Measurements from ENCODE around the gene CDH16.

Gene CDH16

DNA sequence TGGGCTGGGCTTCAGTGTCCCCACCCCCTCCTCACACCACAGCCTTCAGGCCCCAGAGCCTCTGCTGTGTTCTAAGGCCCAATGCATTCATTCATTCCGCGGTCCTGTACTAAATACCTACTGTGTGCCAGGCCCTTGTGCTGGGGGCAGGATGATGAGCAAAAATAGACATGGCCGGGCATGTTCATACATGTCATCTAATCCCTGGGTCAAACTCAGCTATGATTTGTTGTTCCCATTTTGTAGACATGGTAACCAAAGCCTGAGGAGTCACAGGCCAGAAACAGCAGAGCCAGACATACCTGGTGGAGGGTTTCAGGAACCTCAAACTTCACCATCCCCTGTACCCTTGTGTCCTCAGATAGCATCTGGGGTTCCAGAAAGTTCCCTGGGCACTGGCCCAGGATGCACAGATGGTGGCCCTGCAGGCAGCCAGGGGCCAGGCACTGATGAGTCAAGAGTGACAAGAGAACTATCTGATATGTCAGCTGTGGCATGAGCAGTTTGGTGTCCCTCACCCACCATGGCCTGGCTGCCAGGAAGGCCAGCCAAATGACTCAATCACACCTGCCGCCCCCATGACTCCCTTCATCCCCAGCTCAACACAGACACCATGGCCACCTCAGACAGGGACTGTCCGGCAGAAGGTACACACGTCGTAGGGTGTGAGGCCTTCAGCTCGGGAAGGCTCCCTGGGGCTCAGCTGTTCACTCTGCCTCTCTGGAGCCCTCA, 9.4 kb upstream of the CDH16 start:
- DNase-seq, result no peak

GRCh38 chr16:66926961-66927436, 8.3 kb upstream of the CDH16 start:
- DNase-seq, result no peak

DNA sequence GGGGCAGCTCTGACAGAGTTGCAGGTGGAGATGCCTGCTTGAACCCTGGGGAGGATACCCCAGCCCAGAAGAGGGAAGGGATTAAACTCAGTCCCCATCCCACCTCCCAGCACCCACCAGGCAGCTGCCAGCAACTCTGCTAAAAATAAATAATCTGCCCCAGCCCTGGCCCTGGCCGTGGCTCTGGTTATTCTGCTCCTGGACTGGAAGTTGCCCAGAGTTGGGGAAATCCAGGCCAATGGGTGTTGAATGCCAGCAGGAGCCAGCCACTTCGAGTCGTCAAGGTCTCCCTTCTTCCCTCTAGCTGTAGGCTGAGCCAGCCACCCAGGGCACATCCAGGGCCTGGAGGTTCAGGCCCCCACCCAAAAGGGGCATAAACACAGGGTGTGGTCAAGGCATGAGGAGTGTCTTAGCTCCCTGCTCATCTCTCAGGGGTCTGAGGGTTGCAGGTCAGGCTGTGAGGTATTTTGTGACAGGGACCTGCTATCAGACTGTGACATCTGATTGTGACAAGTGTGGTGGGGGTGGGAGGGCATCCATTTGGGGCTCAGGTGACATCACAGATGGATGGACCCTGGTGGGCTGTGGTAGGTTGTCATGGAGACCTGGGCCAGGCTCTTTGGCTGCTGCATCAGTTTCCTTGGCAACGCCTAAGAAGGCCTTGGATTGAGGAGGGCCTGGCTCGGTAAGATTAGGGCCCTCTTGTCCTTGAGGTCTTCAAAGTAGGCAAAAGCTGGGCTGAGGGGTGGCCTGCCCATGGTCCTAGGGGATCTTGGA, 7.7 kb upstream of the CDH16 start:
- no peak for DNase-seq

- no peak for DNase-seq
Observed at GRCh38 chr16:66925322-66925840, 6.7 kb upstream of the CDH16 start, which contains the start of gene RRAD. Gene RRAD (minus strand): TSS chr16:66925535. CDS start chr16:66925179, 356 bp downstream.

- DNase-seq, result peak in 1 of 4 experiments; percentile 19
Observed at GRCh38 chr16:66924527-66925321, 6.0 kb upstream of the CDH16 start.

- no peak for DNase-seq
Observed at GRCh38 chr16:66923866-66924265, 5.2 kb upstream of the CDH16 start.

DNA sequence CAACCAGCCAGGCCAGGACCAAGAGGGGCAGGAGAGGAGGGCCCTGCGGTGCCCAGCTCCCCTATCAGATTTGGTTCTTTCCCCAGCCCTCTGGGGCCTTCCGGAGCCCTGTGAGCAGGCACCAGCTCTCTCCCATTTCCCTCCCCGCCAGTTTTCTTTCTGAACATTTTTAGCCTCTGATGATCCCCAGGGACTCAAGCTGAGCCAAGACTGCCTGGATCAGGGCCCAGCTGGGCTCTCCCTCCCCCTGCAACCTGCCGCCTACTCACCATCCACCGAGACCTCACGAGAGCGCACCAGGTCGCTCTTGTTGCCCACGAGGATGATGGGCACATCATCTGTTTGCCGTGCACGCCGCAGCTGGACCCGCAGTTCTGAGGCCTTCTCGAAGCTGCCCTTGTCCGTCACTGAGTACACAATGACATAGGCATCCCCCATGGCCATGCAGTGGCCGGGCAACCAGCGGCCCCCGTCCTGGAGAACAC, 4.6 kb upstream of the CDH16 start:
- no peak for DNase-seq

DNA sequence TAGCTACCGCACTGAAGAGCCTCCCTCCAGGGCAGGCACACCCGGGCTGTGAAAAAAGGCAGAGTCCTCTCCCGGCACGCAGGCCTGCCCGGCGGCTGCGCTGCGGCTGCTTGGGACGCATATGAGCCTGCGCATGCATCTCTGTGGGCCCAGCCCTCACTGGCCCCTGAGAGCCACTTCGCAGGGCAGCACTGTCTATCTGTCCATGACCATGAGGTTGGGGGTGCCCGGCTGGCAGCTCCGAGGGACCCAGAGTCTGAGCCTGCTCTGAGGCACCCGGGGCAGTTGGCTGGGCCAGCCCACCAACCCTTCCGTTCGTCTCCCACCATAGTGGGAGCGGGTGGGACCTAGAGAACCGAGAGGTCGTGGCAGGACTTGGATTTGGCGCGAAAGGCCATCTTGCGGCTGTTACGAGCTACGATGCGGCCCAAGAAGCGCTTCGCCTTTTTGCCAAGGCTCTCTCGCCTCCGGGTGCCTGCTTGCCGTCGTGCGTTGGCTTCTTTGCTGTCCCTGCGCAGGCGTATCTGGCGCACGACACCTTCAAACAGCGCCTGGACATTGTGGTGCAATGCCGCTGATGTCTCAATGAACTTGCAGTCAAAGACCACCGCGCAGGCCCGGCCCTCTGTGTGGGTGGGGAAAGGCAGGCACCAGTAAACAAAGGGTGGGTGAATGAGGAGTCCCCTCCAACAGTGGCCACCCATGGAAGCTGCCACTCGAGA, 3.2 kb upstream of the CDH16 start:
- DNase-seq, result no peak

GRCh38 chr16:66920924-66921680, 2.4 kb upstream of the CDH16 start:
- DNase-seq, result no peak

DNA sequence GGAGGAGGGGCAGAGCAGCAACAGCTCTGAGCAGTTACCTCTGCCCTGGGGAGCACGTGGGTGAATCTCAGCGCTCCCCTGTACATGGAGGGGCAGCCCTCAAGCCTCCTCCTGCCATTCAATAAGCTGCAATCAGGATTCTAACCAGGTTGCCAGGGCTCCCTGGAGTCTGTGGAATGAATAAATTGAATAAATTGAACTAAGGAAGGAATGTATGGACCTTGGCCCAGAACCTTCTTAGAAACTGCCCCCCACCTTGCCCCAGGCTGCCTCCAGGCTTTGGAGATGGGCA, 1.6 kb upstream of the CDH16 start:
- no peak for DNase-seq

GRCh38 chr16:66919569-66920298, 1.0 kb upstream of the CDH16 start:
- no peak for DNase-seq

- no peak for DNase-seq
Observed at GRCh38 chr16:66918355-66918754, 330 bp downstream of the CDH16 start.

DNA sequence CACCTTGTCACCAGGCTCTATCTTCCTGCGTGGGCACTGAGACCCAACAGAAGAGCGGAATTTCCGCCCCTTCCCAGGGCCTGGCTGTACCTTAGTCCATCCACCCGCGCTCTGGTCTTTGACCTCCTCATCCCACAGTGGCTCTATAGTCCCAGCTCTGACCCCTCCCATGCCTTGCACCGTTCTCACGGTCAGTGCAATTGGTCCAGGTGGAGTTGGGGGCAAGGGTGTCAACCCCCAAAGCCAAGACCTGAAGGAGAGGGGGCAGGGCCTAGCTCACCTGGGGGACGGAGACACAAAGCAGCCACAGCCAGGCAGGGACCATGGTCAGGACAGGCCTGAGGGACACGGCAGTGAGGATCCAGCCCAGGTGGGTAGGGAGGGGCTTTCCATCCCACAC, 944 bp downstream of the CDH16 start:
- DNase-seq, result no peak

DNA sequence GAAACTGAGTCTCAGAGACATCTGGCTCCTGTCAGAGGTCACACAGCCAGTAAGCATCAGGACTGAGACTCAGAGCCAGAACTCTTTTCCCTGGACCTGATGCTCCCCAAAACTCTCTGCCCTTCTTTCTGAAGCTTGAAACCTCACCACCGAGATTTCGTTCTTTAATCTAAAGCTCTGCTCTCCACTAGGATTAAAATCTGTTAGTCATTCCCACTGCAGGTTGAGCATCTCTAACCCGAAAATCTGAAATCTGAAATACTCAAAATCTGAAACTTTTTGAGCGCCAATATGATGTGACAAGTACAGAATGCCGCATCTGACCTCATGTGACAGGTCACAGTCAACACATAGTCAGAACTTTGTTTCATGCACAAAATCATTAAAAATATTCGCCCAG, 2.2 kb downstream of the CDH16 start:
- no peak for DNase-seq

DNA sequence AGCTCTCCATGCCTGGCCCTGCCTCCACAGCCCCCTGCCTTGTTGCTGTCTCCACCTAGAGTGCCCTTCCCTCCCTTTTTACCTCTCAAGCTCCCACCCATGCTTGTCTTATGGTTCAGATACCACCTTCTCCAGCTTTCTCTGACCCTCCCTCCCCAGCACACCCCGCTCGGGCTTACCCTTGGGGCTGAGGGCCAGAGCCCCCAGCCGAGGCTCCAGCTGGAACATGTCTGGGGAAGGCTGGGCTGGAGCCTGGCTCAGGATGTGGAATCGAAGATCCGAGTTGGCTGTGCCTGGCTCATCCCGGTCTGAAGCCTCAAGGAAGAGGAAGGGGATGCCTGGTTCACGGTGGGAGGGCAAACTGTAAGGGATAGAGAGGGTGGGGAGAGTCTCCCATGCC, 3.6 kb downstream of the CDH16 start:
- no peak for DNase-seq

- no peak for DNase-seq
Observed at GRCh38 chr16:66914541-66914940, 4.1 kb downstream of the CDH16 start.

GRCh38 chr16:66913711-66914110, 5.0 kb downstream of the CDH16 start:
- DNase-seq, result no peak

DNA sequence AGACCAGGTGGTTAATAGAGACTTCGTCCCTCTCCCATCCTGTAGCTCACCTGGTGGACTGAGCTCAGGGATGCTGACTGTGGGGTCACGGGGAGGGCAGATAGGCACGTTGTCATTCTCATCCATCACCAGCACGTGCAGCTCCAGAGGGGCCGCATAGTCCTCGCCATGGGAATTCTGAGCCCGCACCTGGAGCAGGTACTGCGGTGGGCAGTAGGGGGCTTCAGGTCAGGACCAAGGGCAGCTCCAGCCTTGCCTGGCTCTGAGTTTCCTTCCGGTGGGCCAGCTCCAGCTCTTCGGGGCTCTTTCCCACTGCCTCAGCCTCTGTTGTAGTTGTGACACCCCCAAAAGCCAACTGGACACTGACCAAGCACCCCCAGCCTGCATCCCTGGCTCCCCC, 5.6 kb downstream of the CDH16 start:
- DNase-seq, result no peak

DNA sequence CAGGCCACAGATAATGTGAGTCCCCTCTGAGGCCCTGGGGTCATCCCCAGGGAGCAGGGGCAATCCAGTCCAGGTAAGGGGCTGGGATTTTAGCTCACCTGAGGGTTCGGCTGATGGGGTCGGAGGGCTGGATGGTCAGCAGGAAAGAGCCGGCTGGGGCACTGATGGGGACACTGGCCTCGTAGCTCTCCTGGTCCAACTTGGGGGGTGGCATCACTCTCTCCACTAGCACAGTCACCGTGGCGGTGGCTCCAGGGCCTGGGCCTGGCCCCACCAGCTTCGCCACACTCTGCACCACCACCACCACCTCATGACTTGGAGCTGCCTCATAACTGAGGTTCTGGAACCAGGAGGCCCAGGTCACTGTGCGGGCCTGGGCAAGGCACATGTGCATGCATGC, 6.9 kb downstream of the CDH16 start:
- no peak for DNase-seq

GRCh38 chr16:66911112-66911511, 7.6 kb downstream of the CDH16 start:
- no peak for DNase-seq

Data from activated naive CD4-positive, alpha-beta T cell (primary cell).